ENCODE data around the gene PPP1R14B.

The PPP1R14B gene

GRCh38 chr11:64281957-64282770 is 35.4 kb upstream of the PPP1R14B start:
- DNase-seq, result no peak

DNA sequence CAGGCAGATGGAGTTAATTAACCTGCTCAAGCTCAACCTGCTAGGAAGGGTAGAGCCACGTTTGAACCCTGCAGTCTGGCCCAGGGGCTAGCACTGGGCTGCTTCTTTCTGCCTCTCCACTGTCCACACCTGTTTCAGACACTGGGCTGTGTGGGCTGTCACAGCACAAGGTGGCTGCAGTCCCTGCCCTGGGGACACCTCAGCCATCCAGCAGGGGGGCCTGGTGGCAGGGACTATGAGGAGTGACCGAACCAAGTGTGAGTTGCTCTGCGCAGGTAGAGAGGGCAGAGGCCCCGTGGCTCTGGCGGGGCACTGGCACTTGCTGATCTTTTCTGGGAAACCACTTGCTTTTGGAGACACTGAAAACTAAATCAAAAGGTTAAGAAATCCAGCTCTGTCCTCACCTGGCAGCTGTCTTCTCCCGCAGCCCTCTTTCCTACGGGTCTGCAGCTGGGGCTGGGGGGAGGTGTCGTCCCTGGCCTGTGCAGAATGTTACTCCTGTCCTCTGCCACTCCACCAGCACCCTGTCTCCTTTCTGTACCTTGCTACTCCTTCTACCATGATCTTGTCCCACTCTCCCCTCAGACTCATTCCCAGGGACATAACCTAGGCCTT is 31.9 kb upstream of the PPP1R14B start:
- no peak for DNase-seq

DNA sequence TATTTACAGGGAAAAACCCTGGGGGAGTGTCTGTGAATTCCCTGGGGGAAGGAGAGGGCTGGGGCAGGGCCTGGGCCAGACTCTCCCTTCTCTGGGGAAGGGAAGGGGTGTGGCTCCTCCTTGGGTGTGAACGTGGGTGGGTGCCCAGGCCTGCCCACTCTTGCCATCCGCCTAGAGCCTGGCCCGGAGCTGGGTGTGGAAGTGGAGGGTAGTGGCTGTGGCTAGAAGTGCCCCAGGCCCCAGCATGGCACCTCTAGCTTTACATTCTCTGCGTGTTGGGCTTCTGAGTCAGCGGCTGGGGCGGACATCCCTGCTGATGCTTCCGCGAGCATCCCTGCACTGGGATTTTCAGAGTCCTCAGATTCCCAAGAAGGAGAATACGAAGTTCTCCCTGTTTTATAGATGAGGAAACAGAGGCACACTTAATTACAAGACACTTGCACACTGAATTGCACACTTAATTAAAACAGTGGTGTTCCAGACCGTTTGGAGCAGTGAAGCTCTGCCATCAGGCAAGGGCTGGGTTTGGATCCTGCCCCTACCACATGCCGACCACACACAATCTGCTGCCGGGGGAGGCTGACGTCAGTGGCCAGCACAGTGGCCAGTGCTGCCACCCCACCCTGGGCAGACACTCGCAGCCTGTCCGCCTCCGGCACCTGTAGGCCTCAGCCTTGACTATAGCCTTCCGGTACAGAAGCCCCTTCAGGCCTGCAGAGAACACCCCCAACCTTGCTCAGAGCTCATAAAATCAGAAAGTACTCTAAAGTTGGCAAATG is 30.1 kb upstream of the PPP1R14B start:
- DNase-seq, result no peak

DNA sequence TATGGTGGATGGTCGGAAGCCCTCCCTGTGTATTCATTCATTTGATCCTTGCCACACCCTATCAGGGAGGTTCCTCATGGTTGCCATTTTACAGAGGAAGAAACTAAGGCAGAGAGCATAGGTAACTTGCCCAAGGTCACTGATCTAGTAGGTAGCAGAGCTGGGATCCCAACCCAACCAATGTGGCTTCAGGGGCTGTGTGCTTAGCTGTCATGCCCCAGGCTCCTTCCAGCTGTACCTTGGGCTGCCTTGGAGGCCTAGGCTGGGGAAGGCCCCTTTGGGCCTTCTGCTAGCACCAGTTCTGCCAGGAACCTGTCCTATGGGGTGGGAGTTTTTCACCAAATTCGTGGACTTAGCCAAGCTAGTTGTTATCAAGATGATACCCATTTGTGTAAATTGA is 29.1 kb upstream of the PPP1R14B start:
- DNase-seq, result no peak

- no peak for DNase-seq
Observed at GRCh38 chr11:64275031-64275800, 28.5 kb upstream of the PPP1R14B start.

- DNase-seq, result peak; percentile 98 to 99
Observed at GRCh38 chr11:64269540-64270220, 22.9 kb upstream of the PPP1R14B start.

DNA sequence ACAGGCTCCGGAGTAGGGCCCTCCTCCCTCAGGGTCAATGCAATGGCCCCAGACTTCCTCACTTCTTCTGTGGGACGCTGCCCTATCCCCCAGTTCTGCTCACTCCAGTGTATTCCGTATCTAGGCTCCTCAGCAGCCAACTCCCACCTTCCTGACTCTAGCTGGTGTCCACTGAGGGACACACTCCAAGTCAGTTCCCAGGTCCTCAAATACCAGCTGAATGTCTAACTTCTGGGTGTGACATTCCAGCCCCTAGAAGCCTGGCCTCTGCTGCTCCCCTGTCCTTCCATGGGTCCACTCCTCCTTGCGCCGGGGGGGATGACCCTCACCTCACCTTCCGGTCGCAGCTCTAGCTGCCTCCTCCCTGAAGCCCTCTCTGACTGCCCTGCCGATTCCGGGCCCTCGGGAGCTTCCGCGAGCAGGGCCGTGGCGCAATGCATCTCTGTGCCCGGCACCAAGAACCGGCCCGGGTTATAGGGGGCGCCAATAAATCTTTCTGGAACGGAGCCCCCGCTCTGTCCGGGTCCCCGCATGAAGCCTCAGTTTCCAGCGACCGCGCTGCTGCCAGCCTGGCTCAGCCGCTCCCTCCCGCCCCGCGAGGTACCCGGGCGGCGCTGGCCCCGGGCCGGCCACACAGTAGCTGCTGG is 22.3 kb upstream of the PPP1R14B start:
- DNase-seq, result no peak

- DNase-seq, result no peak
Observed at GRCh38 chr11:64268025-64268892, 21.5 kb upstream of the PPP1R14B start.

DNA sequence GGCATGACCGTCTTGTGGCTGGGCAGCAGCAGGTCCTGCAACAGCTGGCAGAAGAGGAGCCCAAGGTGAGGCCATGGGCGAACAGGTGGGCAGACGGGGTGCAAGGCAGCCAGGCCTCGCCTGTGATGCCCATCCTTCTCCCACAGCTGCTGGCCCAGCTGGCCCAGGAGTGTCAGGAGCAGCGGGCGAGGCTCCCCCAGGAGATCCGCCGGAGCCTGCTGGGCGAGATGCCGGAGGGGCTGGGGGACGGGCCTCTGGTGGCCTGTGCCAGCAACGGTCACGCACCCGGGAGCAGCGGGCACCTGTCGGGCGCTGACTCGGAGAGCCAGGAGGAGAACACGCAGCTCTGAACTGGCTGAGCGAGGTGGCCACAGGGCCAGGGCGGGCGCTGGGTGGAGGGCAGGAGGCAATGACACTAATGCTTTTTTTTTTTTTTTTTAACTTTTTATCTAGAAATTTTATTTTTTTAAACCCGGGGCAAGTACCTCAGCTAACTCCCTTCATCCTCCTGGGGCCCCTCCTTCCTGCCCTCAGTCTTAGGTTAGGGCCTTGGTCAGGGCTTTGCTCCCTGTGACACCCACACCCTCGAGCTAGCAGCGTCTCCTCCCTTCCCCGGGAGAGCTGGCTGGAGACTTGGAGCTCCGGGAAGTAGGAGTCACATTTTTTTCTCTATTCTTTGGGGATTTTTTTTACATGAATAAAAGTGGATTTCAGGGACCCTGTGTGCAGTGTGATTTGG is 20.6 kb upstream of the PPP1R14B start:
- no peak for DNase-seq

- no peak for DNase-seq
Observed at GRCh38 chr11:64266339-64266738, 19.6 kb upstream of the PPP1R14B start.

DNA sequence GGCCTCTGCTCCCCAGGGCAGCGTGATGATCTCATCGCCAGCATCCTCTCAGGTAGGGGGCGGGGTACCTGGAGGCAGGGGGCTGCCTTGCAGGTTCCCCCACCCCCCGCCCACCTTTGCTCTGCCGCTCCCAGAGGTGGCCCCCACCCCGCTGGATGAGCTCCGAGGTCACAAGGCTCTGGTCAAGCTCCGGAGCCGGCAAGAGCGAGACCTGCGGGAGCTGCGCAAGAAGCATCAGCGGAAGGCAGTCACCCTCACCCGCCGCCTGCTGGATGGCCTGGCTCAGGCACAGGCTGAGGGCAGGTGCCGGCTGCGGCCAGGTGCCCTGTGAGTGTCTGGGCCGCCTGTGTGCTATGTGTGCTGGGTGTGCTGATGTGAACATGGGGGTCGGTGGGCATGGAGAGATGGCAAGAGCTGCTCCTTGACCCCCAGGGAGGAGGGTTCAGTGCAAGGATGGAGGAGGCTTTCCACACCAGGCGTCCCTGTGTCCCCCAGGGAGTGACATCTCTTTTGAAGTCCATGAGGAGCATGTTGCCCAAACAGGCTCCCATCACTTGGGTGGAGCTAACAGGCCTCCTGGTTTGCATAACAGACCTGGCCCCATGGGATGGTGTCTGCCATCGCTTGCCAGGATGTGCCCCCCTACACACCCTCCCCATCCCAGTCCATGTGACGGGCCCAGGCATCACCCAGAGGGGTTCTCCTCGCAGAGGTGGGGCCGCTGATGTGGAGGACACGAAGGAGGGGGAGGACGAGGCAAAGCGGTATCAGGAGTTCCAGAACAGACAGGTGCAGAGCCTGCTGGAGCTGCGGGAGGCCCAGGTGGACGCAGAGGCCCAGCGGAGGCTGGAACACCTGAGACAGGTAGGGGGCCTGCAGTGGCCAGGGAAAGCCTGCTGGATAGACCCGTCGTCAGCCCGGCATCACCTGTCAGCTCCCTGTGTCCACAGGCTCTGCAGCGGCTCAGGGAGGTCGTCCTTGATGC is 18.7 kb upstream of the PPP1R14B start:
- DNase-seq, result no peak

DNA sequence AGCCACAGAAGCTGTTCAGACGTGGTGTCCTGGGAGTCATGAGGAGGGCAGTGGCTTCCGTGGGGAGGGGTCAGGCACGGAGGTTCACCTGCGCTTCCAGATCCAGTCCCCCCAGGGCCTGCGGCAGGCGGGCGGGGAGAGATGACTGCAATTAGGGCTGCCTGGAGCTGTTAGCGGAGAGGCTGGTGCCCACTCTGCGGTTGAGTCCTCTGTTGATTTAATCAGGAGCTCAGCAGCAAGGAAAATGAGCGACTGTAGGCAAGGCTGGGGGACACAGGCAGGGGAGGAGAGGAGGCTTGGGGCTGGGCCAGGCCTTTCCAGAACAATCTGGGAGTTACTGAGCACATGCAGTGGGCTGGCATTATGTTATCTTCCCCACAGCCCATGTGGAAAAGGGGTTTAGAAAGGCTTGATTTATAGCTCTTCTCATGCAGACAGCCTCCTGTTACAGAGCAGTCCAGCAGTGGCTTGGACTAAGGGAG is 17.7 kb upstream of the PPP1R14B start:
- DNase-seq, result no peak

- DNase-seq, result no peak
Observed at GRCh38 chr11:64263947-64264317, 17.2 kb upstream of the PPP1R14B start.

DNA sequence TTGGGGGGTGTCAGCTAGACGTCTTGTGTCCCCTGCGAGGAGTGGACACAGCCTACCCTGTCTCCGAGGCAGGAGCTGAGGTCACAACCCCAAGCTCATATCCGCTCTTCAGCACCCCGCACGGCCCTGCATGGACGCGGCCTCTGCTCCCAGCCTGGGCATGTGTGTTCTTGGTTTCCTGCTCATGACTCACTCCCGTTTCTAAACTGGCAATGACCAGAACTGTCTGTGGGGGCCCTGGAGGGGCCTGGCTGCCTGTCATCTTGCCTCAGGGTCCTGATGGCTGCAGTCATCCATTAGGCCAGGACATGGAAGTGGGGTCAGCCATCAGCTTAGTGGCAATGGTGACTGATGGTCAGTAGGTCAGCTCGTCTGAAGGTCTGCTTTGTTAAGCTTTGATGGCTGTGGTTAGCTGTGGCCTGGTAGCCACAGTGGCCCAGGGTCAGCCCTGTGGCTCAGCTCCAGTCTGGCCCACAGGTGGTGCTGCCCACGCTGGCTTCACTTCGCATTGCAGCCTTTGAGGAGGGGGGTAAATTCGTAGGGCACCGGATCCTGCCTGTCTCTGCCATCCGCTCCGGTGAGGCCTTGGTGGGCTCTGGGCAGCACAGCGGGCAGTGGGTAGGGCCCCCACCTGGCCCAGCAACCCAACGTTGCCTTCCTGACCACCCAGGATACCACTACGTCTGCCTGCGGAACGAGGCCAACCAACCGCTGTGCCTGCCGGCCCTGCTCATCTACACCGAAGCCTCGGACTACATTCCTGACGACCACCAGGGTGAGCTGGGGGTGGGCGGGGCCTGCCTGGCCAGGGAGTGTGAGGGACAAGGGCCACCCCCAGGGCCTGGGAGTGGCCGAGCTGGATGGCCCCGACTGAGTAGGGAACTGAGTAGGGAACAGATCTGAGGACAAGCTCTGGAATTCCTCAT is 16.5 kb upstream of the PPP1R14B start:
- no peak for DNase-seq

DNA sequence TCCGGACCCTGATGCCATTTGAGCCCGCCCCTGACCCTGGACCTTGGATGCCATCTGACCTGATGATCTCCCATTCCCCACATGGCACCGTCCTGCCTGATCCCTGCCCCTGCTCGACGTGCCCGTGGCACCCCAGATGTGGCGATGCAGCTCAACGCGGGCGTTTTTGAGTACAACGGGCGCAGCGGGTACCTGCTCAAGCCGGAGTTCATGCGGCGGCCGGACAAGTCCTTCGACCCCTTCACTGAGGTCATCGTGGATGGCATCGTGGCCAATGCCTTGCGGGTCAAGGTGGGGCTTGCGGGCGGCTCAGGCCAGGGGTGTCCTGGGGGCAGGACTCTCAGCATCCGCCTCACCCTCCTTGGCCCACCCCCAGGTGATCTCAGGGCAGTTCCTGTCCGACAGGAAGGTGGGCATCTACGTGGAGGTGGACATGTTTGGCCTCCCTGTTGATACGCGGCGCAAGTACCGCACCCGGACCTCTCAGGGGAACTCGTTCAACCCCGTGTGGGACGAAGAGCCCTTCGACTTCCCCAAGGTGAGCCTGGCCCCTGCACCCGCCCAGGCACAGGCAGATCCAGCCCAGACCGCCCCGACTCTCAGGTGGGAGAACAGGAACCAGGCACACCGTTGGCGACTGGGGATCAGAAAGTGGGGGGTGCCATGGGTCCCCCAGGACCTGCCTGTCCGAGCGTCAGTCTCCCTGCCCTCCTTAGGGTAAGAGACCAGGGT is 15.7 kb upstream of the PPP1R14B start:
- DNase-seq, result no peak

- DNase-seq, result no peak
Observed at GRCh38 chr11:64261556-64262080, 14.9 kb upstream of the PPP1R14B start.
